GM23338 (cell line): Measurements from ENCODE around the gene PDSS1. TPM values are rescaled to one million over a fixed set of nuclear protein-coding genes. Genes with fewer than 3 reads are reported as not detected.
A peak's percentile ranks its signal among the peaks of the same experiment; 100 is the strongest.

Source experiments
- ATAC-seq: fragments of 200-7000 bp; cut with Tn5 transposase; 3 replicates; pipeline ENCODE4 v1.9.1; 2020
- DNase-seq: peaks from one replicate; pipeline ENCODE4 v3.0.0-alpha.2; 2015; ENCODE audit warnings: low spot score
- H2AFZ ChIP-seq: fragments of 200-600 bp; sonication (generic); 2 replicates; pipeline ENCODE4 v1.8.0; 2016; ENCODE audit warnings: antibody characterized with exemption, mild to moderate bottlenecking, moderate library complexity
- H3F3A ChIP-seq: fragments of 200-600 bp; sonication (generic); replicated peaks from 2 replicates; pipeline ENCODE4 v1.8.0; 2017; ENCODE audit warnings: antibody characterized with exemption, mixed run types, low read depth
- H3K27ac ChIP-seq: fragments of 200-600 bp; sonication (generic); 2 replicates; pipeline ENCODE4 v1.6.1; 2016; ENCODE audit warnings: low read depth
- H3K27me3 ChIP-seq: fragments of 200-600 bp; sonication (generic); 2 replicates; pipeline ENCODE4 v1.8.0; 2016; ENCODE audit warnings: mild to moderate bottlenecking, mixed run types, moderate library complexity; ENCODE audit not compliant: insufficient read depth
- H3K36me3 ChIP-seq: fragments of 200-600 bp; sonication (generic); 2 replicates; pipeline ENCODE4 v1.8.0; 2016; ENCODE audit warnings: mild to moderate bottlenecking; ENCODE audit not compliant: insufficient read depth
- H3K4me1 ChIP-seq: fragments of 200-600 bp; sonication (generic); 2 replicates; pipeline ENCODE4 v1.8.0; 2016; ENCODE audit warnings: mild to moderate bottlenecking, moderate library complexity; ENCODE audit not compliant: insufficient read depth
- H3K4me2 ChIP-seq: fragments of 200-600 bp; sonication (generic); 2 replicates; pipeline ENCODE4 v1.7.1; 2017; ENCODE audit warnings: mixed run types
- H3K4me3 ChIP-seq: fragments of 200-600 bp; sonication (generic); 2 replicates; pipeline ENCODE4 v1.6.1; 2016; ENCODE audit warnings: mixed run types
- H3K79me2 ChIP-seq: fragments of 200-600 bp; sonication (generic); replicated peaks from 2 replicates; pipeline ENCODE4 v1.8.0; 2017; ENCODE audit warnings: mild to moderate bottlenecking; ENCODE audit not compliant: insufficient read depth
- H3K9me2 ChIP-seq: fragments of 200-600 bp; sonication (generic); 2 replicates; pipeline ENCODE4 v1.8.0; 2017; ENCODE audit not compliant: insufficient read depth
- H4K20me1 ChIP-seq: fragments of 200-600 bp; sonication (generic); replicated peaks from 2 replicates; pipeline ENCODE4 v1.8.0; 2017; ENCODE audit warnings: mild to moderate bottlenecking; ENCODE audit not compliant: insufficient read depth
- H3K27ac Mint-ChIP-seq: 2 replicates; pipeline ENCODE4 v1.8.0; 2020; ENCODE audit warnings: inconsistent platforms, mild to moderate bottlenecking, moderate library complexity, mixed read lengths
- H3K27me3 Mint-ChIP-seq: 3 replicates; pipeline ENCODE4 v1.8.0; 2022; ENCODE audit warnings: low read depth, mild to moderate bottlenecking, moderate library complexity, mixed read lengths, inconsistent platforms; ENCODE audit not compliant: insufficient read depth, poor library complexity
- H3K36me3 Mint-ChIP-seq: 3 replicates; pipeline ENCODE4 v1.8.0; 2021; ENCODE audit warnings: low read depth, mild to moderate bottlenecking, inconsistent platforms, moderate library complexity, mixed read lengths
- H3K4me1 Mint-ChIP-seq: 3 replicates; pipeline ENCODE4 v1.8.0; 2020; ENCODE audit warnings: mild to moderate bottlenecking, inconsistent platforms, mixed read lengths
- H3K4me3 Mint-ChIP-seq: 3 replicates; pipeline ENCODE4 v1.8.0; 2021; ENCODE audit warnings: moderate library complexity, mild to moderate bottlenecking, inconsistent platforms, mixed read lengths
- H3K9me3 Mint-ChIP-seq: 3 replicates; pipeline ENCODE4 v1.8.0; 2020; ENCODE audit warnings: moderate library complexity, mild to moderate bottlenecking, inconsistent platforms, mixed read lengths
- CREB1 ChIP-seq: fragments of 250-450 bp; sonication (Bioruptor Pico); IDR thresholded peaks from 2 replicates; pipeline ENCODE4 v1.5.0; 2020; ENCODE audit warnings: low read depth, mild to moderate bottlenecking, moderate library complexity
- ZNF114 ChIP-seq: fragments of 250-450 bp; sonication (Bioruptor Pico); IDR thresholded peaks from 2 replicates; pipeline ENCODE4 v1.5.0; 2020; ENCODE audit warnings: mild to moderate bottlenecking, moderate library complexity
- polyA plus RNA-seq: library from polyadenylated mRNA; unstranded; fragments of >200 nt; fragmentation: Nextera tagmentation; extraction: Ambion mirVana; gene quantifications from 2 replicates; pipeline ENCODE4 v1.2.1, GENCODE V29; 2016
- total RNA-seq: library from RNA; depleted of rRNA; stranded (reverse); fragments of >200 nt; shearing (Covaris generic); gene quantifications from 2 replicates; pipeline ENCODE4 v1.2.3, GENCODE V29; 2014
- TF ChIP-seq, protein P1 (sequence below): fragments of 250-450 bp; sonication (Bioruptor Pico); IDR thresholded peaks from 2 replicates; pipeline ENCODE4 v1.5.0; 2020; ENCODE audit warnings: mild to moderate bottlenecking, moderate library complexity
- TF ChIP-seq, protein P2 (sequence below): IDR thresholded peaks from one replicate; pipeline ENCODE4 v1.6.1; 2018; ENCODE audit warnings: antibody characterized with exemption; ENCODE audit not compliant: unreplicated experiment
- TF ChIP-seq, protein P3 (sequence below), 2 experiments: fragments of 200-600 bp in 1 of 2; sonication (generic) in 1 of 2; conservative IDR thresholded peaks; 2 replicates each; pipeline versions ENCODE4 v1.5.1 to v1.6.1; 2016 to 2017; ENCODE audit warnings: antibody characterized with exemption in 2 of 2, low read depth in 2 of 2, mild to moderate bottlenecking in 2 of 2, moderate library complexity in 1 of 2

Gene PDSS1
- total and polyA plus RNA-seq, 2 experiments from 2014 or later, result 21.5 to 26.2 TPM

DNA sequence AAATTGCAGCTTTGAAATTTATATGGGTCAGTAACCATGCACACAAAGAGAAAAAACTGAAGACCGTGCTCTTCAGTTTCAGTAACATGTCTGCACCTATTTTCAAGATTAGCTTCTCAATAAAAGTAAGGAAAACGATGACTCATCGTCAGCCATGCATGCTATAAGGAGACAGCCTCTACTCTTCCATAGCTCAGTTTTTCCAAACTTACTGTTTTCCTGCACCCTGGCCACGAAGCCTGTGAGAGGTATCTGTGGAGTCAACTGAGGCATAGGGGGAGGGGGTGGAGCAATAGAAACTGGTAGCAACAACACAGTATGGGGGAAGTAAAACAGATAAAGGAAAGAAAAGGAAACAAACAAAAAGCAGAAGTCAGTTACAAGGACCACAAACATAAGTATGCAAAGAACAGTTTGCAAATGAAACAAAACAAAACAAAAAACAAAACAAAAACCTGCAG is 58.0 kb downstream of the PDSS1 start (continued):
- TF ChIP-seq, protein P1, sequence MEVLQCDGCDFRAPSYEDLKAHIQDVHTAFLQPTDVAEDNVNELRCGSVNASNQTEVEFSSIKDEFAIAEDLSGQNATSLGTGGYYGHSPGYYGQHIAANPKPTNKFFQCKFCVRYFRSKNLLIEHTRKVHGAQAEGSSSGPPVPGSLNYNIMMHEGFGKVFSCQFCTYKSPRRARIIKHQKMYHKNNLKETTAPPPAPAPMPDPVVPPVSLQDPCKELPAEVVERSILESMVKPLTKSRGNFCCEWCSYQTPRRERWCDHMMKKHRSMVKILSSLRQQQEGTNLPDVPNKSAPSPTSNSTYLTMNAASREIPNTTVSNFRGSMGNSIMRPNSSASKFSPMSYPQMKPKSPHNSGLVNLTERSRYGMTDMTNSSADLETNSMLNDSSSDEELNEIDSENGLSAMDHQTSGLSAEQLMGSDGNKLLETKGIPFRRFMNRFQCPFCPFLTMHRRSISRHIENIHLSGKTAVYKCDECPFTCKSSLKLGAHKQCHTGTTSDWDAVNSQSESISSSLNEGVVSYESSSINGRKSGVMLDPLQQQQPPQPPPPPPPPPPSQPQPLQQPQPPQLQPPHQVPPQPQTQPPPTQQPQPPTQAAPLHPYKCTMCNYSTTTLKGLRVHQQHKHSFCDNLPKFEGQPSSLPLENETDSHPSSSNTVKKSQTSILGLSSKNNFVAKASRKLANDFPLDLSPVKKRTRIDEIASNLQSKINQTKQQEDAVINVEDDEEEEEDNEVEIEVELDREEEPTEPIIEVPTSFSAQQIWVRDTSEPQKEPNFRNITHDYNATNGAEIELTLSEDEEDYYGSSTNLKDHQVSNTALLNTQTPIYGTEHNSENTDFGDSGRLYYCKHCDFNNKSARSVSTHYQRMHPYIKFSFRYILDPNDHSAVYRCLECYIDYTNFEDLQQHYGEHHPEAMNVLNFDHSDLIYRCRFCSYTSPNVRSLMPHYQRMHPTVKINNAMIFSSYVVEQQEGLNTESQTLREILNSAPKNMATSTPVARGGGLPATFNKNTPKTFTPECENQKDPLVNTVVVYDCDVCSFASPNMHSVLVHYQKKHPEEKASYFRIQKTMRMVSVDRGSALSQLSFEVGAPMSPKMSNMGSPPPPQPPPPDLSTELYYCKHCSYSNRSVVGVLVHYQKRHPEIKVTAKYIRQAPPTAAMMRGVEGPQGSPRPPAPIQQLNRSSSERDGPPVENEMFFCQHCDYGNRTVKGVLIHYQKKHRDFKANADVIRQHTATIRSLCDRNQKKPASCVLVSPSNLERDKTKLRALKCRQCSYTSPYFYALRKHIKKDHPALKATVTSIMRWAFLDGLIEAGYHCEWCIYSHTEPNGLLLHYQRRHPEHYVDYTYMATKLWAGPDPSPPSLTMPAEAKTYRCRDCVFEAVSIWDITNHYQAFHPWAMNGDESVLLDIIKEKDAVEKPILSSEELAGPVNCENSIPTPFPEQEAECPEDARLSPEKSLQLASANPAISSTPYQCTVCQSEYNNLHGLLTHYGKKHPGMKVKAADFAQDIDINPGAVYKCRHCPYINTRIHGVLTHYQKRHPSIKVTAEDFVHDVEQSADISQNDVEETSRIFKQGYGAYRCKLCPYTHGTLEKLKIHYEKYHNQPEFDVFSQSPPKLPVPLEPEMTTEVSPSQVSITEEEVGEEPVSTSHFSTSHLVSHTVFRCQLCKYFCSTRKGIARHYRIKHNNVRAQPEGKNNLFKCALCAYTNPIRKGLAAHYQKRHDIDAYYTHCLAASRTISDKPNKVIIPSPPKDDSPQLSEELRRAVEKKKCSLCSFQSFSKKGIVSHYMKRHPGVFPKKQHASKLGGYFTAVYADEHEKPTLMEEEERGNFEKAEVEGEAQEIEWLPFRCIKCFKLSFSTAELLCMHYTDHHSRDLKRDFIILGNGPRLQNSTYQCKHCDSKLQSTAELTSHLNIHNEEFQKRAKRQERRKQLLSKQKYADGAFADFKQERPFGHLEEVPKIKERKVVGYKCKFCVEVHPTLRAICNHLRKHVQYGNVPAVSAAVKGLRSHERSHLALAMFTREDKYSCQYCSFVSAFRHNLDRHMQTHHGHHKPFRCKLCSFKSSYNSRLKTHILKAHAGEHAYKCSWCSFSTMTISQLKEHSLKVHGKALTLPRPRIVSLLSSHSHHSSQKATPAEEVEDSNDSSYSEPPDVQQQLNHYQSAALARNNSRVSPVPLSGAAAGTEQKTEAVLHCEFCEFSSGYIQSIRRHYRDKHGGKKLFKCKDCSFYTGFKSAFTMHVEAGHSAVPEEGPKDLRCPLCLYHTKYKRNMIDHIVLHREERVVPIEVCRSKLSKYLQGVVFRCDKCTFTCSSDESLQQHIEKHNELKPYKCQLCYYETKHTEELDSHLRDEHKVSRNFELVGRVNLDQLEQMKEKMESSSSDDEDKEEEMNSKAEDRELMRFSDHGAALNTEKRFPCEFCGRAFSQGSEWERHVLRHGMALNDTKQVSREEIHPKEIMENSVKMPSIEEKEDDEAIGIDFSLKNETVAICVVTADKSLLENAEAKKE (CRISPR knock-in tag), result no peak

DNA sequence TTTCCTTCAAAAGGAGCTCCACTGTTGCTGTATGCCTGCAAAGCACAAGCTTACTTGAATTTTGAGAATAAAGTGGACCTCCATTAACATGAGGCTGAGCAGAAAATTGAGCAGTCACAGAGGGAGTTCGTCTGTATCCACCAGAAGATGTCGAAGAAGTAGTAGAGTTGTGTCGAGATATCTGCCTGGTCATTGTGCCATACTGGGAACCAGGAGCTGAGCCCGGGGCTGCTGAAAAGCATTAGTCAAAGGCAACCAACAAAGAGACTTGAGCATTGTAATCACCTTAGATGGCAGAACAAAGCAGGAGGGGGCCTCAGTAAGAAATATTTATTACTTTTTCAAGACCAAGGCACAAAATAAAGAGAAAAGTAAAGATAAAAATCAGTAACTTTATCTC is 61.5 kb downstream of the PDSS1 start:
- H3K4me2 ChIP-seq, result no peak overlapping the region
- no peaks in the 10 kb centered on the region for H3K36me3 ChIP-seq
- Mint-ChIP-seq H3K4me1 (peaks cover 19% of the 10 kb centered on the region), H3K27me3 (no peaks in the 10 kb centered on the region), H3K9me3 (no peaks in the 10 kb centered on the region), H3K27ac (peak overlapping the region; percentile 57), H3K4me3 (no peak overlapping the region), H3K36me3 (no peaks in the 10 kb centered on the region)
- peak; percentile 34 for DNase-seq
- peak; percentile 80 for ATAC-seq
- H3K79me2 ChIP-seq, result no peaks in the 10 kb centered on the region
- H3K4me3 ChIP-seq, result no peak overlapping the region
- H3K4me1 ChIP-seq, result peaks cover 16% of the 10 kb centered on the region
- no peaks in the 10 kb centered on the region for H3K27me3 ChIP-seq
- no peaks in the 10 kb centered on the region for H4K20me1 ChIP-seq
- no peak overlapping the region for H2AFZ ChIP-seq
- H3K27ac ChIP-seq, result no peak overlapping the region; the same call in 1 of the 2 replicates
- no peaks in the 10 kb centered on the region for H3K9me2 ChIP-seq
- H3F3A ChIP-seq, result no peaks in the 10 kb centered on the region
- TF ChIP-seq, protein P2, sequence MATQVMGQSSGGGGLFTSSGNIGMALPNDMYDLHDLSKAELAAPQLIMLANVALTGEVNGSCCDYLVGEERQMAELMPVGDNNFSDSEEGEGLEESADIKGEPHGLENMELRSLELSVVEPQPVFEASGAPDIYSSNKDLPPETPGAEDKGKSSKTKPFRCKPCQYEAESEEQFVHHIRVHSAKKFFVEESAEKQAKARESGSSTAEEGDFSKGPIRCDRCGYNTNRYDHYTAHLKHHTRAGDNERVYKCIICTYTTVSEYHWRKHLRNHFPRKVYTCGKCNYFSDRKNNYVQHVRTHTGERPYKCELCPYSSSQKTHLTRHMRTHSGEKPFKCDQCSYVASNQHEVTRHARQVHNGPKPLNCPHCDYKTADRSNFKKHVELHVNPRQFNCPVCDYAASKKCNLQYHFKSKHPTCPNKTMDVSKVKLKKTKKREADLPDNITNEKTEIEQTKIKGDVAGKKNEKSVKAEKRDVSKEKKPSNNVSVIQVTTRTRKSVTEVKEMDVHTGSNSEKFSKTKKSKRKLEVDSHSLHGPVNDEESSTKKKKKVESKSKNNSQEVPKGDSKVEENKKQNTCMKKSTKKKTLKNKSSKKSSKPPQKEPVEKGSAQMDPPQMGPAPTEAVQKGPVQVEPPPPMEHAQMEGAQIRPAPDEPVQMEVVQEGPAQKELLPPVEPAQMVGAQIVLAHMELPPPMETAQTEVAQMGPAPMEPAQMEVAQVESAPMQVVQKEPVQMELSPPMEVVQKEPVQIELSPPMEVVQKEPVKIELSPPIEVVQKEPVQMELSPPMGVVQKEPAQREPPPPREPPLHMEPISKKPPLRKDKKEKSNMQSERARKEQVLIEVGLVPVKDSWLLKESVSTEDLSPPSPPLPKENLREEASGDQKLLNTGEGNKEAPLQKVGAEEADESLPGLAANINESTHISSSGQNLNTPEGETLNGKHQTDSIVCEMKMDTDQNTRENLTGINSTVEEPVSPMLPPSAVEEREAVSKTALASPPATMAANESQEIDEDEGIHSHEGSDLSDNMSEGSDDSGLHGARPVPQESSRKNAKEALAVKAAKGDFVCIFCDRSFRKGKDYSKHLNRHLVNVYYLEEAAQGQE, result no peak
- TF ChIP-seq ZNF114 (CRISPR knock-in tag), result no peak
- TF ChIP-seq CREB1 (CRISPR knock-in tag), result no peak
- TF ChIP-seq, protein P3, sequence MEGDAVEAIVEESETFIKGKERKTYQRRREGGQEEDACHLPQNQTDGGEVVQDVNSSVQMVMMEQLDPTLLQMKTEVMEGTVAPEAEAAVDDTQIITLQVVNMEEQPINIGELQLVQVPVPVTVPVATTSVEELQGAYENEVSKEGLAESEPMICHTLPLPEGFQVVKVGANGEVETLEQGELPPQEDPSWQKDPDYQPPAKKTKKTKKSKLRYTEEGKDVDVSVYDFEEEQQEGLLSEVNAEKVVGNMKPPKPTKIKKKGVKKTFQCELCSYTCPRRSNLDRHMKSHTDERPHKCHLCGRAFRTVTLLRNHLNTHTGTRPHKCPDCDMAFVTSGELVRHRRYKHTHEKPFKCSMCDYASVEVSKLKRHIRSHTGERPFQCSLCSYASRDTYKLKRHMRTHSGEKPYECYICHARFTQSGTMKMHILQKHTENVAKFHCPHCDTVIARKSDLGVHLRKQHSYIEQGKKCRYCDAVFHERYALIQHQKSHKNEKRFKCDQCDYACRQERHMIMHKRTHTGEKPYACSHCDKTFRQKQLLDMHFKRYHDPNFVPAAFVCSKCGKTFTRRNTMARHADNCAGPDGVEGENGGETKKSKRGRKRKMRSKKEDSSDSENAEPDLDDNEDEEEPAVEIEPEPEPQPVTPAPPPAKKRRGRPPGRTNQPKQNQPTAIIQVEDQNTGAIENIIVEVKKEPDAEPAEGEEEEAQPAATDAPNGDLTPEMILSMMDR (conservative IDR thresholded peaks at IDR 0.05; ENCODE audit: low read depth in 2 of 2), result no peak
